Stimulated activated CD8-positive, alpha-beta memory T cell treated with anti-CD3 and anti-CD28 coated beads, Interleukin-7, amount 100 ng/mL, for 1 hour (primary cell): ENCODE measurements around the gene PDLIM1.
"Not testable (repeated sequence)": the region's sequence is repeated elsewhere in the genome, so short reads cannot be mapped to it uniquely, and the experiment has no call there.

Experiments
- DNase-seq, 2 donors: peaks; one replicate each; pipeline ENCODE4 v3.0.0-alpha.2; 2020; ENCODE audit warnings: low read depth in 2 of 2

Gene PDLIM1

DNA sequence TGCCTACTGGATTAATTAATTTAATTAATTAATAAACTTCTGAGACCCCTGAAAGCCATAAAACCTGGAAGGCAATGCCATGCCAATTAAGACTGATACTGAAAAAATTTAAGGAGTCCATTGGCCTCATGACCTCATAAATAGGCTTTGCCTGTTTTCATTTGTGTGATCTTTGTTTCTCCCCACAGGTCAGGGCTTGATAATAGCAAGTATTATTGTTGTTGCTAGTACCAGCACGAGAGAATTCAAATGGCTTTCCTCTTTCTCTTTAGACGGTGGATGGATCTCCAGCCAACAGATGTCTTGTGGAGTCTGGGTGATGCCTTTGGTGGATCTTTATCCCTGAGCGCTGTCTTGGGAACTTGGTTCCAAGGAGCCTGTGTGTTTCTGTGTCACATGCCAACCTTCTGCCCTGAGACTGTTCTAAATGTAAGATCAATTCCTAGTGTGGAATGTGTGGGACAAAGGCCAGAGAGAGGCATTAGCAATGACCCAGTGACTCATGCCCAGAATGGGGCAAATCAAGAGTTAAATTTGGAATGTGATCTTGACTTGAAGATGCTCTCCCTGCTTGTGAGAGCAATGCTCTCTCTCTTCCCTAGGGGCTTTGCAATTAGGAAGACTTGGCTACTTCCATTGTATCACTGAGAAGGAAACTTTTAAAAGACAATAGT lies 79.1 kb downstream of the PDLIM1 start:
- no peak for DNase-seq

DNA sequence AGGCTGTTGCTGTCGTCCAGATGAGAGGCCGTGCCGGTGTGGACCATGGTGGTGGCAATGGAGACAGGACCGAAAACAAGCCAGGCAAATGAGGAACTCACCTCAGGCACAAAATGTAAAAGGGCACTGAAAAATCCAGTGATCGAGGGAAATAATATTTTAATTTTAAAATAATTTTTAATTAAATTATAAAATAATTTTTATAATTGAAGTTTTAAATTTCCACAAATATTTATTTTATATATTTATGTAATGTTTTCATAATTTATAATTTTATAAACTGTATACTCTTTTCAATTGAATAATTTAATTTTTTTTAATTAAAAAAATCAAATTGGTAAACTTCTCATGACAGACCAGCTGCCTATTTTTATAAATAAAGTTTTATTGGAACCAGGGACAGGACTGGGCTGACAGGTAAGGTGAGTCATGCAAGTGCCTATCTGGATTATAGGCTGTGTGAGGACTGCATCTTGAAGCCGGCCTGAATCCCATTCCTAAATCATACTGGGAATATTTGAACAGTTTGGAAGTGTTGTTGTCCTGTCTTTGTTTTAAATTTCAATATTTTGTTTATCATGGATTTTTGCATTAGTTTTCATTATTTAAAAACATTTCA lies 81.2 kb downstream of the PDLIM1 start:
- DNase-seq, result no peak

DNA sequence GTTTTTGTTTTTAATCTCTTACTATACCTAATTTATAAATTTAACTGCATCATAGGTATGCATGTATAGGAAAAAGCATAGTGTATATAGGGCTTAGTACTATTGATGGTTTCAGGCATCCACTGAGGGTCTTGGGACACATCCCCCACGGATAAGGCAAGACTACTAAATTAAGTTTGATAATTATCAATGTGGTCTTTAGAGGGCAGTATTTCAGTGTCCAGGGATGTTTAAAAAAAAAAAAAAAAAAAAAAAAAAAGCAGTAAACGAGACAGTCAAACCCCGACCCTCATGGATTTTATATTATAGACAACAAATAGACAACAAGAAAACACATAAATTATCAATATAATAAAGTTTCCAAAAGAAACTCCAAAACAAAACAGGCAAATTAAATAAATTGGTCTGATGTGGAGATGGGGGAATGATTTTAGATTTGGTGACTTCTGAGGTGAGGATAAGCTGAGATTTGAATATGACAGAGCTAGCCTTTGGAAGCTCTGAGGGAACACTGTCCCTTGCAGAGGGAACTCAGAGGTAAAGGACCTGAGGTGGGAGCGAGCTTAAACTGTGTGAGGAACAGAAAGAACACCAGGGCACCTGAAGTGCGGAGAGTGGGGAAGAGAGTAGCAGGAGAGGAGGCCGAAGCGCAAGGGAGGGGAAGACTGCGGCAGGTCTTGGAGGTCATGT lies 82.0 kb downstream of the PDLIM1 start:
- no peak for DNase-seq

DNA sequence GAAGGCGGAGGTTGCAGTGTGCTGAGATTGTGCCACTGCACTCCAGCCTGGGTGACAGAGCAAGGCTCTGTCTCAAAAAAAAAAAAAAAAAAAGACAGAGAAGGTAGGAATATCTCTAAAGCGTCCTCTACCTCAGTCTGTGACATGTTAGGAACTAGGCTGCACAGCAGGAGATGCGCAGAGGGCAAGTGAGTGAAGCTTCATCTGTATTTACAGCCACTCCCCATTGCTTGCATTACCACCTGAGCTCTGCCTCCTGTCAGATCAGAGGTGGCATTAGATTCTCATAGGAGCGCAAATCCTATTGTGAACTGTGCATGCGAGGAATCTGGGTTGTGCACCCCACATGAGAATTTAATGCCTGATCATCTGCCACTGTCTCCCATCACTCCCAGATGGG lies 87.9 kb downstream of the PDLIM1 start:
- DNase-seq, result not testable (repeated sequence)

DNA sequence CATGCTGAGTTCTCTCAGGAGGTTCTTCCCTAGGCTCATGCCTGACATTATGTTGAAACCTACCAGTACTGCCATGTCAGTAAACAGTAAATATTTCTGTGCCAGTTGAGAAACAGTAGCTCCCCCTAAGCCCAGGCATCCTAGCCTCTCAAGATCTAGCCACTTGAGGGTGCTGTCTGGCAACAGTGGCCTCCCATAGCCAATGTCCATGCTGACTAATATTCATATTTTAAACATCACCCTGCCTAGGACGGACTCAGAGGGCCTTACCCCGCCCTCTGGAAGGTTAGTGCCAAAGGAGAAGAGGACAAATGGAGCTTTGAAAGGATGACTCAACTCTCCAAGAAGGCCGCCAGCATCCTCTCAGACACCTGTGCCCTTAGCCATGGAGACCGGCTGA lies 89.1 kb downstream of the PDLIM1 start:
- DNase-seq, result no peak

DNA sequence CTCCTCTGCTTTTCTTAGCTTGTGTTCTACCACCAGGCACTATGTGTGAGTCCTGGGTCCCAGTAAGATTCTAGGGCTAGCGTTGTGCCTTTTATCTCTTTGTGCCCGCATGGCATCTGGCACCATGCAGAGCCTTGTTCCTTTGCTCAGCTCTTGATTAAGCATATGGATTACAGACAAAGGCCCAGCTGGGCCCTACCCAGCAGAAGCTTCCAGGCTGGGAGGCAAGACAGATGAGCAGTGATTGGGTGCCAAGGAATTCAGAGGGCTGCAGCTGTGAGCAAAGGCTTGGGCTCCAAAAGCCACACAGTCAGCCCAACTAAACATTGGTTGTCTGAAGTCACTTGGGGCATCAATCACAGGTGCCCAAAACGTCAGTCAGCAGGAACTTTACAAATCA lies 94.8 kb downstream of the PDLIM1 start:
- DNase-seq, result no peak

DNA sequence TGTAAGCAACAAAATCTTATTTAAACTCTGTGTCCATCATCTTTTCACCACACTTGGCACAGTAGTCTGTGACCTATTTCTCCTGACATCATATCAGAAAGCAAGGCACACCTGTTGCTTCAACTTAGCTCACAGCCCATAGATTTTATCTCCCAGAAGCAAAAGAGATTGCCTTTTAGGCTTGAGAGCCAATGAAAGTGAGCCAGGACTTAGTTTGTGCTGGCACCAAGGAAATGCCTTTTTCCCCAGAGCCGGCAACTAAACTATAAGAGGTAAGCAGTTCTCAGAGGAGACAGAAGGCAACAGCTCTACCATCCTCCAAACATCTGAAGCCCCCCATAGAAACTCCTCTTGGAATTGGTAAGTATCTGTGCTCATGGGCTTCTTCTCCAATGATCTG lies 96.9 kb downstream of the PDLIM1 start, which contains the start of gene ACSM6:
TSS of gene ACSM6 (plus strand) at position 295 of the 400 bp plus-strand sequence. CDS start 248 bp downstream, outside the sequence.
- DNase-seq, result no peak

DNA sequence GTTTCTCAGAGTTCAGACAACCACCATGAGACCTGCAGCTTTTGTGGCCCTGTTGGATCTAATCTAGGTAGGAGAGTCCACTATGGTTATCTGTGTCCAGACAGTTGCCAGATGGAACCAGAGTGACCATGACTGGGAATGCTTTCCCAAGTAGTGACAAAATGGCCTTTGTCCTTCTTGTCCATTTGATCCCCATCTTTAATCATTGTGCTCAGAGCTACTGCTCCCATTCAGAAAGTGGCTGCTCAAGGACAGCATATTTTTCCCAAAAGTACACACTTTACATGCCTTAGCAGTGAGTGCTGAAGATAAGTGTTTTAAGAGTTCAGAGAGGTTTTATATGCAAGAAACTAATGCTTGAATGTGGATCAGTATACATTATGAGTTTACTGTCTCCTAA lies 102.2 kb downstream of the PDLIM1 start:
- DNase-seq, result no peak

DNA sequence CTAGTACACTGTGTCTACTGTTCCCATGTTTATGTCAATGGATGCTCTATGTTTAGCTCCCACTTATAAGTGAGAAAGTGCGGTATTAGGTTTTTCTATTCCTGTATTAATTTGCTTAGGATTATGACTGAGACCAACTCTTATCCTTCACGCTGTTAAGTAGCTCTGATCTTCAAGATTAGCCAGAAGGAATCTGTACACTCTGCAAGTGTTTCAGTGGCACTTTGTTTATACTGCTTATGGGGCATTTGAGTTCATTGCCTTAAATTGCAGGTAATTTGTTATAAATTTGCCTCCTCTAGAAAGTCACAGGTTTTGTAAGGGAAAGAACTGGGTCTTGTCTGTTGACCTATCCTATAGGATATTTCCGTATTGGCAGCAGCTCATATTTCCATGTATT lies 103.2 kb downstream of the PDLIM1 start:
- DNase-seq, result no peak
